Brain microvascular endothelial cell (primary cell): ENCODE results near the gene NRCAM.

Experiments used
- DNase-seq: peaks from one replicate; pipeline ENCODE4 v3.0.0-alpha.2; 2020
- H3K27ac ChIP-seq: fragments of 250-450 bp; sonication (Bioruptor Pico); 2 replicates; pipeline ENCODE4 v1.5.1; 2020; ENCODE audit warnings: mild to moderate bottlenecking, moderate library complexity
- H3K27me3 ChIP-seq: fragments of 250-450 bp; sonication (Bioruptor Pico); replicated peaks from 2 replicates; pipeline ENCODE4 v1.5.1; 2020; ENCODE audit warnings: mild to moderate bottlenecking
- H3K36me3 ChIP-seq: fragments of 250-450 bp; sonication (Bioruptor Pico); replicated peaks from 2 replicates; pipeline ENCODE4 v1.5.1; 2020; ENCODE audit warnings: mild to moderate bottlenecking
- H3K4me3 ChIP-seq: 2 replicates; pipeline ENCODE4 v1.5.1; 2011; ENCODE audit warnings: low read depth, mild to moderate bottlenecking, control low read depth, low read length, moderate library complexity
- CTCF ChIP-seq: IDR thresholded peaks from 2 replicates; pipeline ENCODE4 v1.5.1; 2011; ENCODE audit warnings: low read depth, mild to moderate bottlenecking, moderate library complexity, low read length, control low read depth, inconsistent platforms; ENCODE audit errors: missing control alignments
- in situ Hi-C: cut with HindIII; loops from 2 replicates; pipeline ENCODE4 v1.10.0; 2017; ENCODE audit warnings: low sequenced_read_pairs, low pct_ligation_motif_present

Gene NRCAM

DNA sequence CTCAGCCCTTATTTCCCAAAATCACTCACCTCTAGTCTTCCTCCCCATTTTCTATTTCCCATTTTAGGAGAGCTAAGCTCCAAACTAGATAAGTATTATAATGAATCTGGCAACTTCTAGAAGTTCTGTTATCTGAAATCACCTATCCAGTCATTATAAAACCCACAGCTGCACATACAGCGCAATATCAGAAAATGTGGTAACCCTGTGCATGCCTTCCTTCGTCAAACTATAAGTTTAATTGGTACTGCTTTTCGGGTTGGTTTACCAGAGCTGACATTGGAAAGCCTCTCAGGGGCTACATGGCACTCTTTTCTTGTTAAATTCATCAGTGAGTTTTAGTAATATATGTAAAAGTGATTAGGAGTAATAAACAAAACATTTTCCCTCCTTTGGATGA lies 327.7 kb downstream of the NRCAM start:
- no peak overlapping the region for H3K27ac ChIP-seq
- in situ Hi-C loops: loop anchor here (25.0 kb wide), 1 partner anchor 116 kb away; the partner anchor contains the start of gene LAMB1
- DNase-seq: no peak
- TF ChIP-seq CTCF: no peak
- no peaks in the 10 kb centered on the region for H3K27me3 ChIP-seq
- no peak overlapping the region for H3K4me3 ChIP-seq
- H3K36me3 ChIP-seq: no peaks in the 10 kb centered on the region

- H3K27me3 ChIP-seq: no peaks in the 10 kb centered on the region
- no peak overlapping the region for H3K4me3 ChIP-seq
- in situ Hi-C loops: loop anchor here (25.0 kb wide), 1 partner anchor 115 kb away; the partner anchor contains the start of gene LAMB1
Measured at GRCh38 chr7:108127461-108127860, 328.8 kb downstream of the NRCAM start.

GRCh38 chr7:108124820-108125219 lies 331.4 kb downstream of the NRCAM start:
- Histone ChIP-seq H3K4me3 (no peak overlapping the region), H3K36me3 (no peaks in the 10 kb centered on the region), H3K27me3 (no peaks in the 10 kb centered on the region), H3K27ac (no peak overlapping the region)
- DNase-seq: no peak
- no peak for TF ChIP-seq CTCF
- in situ Hi-C loops: loop anchor here (25.0 kb wide), 1 partner anchor 113 kb away; the partner anchor contains the start of gene LAMB1

More at GRCh38 chr7:108127461-108127860, 328.8 kb downstream of the NRCAM start:
- Histone ChIP-seq H3K27ac (no peak overlapping the region), H3K36me3 (no peaks in the 10 kb centered on the region)
- no peak for DNase-seq
- no peak for TF ChIP-seq CTCF

DNA sequence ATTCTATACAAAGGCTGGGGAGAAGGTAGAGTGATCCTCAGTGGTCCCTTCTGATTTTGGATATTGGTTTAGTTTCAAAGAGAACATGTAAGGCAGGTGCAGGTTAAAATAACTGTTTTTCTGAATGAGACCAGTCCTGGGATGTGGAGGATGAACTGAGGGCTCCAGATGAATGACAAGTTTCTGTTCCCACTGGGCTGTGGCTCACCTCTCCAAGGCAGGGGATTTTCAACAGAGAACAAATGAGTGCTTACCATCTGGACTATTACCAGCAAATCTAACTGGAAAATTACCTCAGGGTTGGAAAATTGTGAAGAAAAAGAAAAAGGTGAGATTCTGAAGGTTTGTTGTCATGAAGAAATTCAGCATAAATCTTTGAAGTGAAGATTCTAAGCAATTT lies 334.1 kb downstream of the NRCAM start:
- in situ Hi-C loops: no loop called here

DNA sequence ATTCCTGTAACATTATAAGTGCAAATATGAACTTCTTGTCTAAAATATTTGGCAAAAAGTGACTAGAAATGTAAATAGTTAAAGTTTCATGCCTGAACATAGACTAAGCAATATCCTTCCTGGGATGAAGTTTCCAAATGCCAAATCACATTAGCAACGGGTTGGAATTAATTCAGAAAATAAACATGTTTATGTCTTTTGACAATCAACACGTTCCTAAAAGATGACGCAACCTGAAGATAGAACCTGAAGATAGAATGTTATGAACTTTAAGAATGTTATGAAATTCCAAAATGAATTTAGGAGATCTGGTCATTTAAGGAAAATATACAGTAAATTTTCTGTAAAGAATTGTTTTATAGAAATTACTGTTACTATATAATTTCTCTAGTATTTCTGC lies 335.3 kb downstream of the NRCAM start:
- no peak overlapping the region for H3K4me3 ChIP-seq
- TF ChIP-seq CTCF: no peak
- no peak overlapping the region for H3K27ac ChIP-seq
- H3K27me3 ChIP-seq: no peaks in the 10 kb centered on the region
- in situ Hi-C loops: no loop called here
- no peaks in the 10 kb centered on the region for H3K36me3 ChIP-seq
- DNase-seq: no peak

More for the DNA sequence above, 334.1 kb downstream of the NRCAM start:
- H3K36me3 ChIP-seq: no peaks in the 10 kb centered on the region
- H3K27me3 ChIP-seq: no peaks in the 10 kb centered on the region
- no peak overlapping the region for H3K4me3 ChIP-seq
- H3K27ac ChIP-seq: no peak overlapping the region
- TF ChIP-seq CTCF: no peak
- no peak for DNase-seq

GRCh38 chr7:108120196-108120595 lies 336.0 kb downstream of the NRCAM start:
- no peak overlapping the region for H3K27ac ChIP-seq
- DNase-seq: no peak
- no peak for TF ChIP-seq CTCF
- in situ Hi-C loops: no loop called here
- H3K4me3 ChIP-seq: no peak overlapping the region
- no peaks in the 10 kb centered on the region for H3K36me3 ChIP-seq
- H3K27me3 ChIP-seq: no peaks in the 10 kb centered on the region
